HL-60 (cell line): Measurements from ENCODE around the gene UBALD1.

Experiments
- DNase-seq, 2 experiments: peaks; one replicate each; pipeline ENCODE4 v3.0.0-alpha.2; 2010 to 2020; ENCODE audit warnings: low read depth in 1 of 2, low spot score in 1 of 2
- H3K27ac ChIP-seq: fragments of 250-450 bp; sonication (Bioruptor Pico); replicated peaks from 2 replicates; pipeline ENCODE4 v1.5.1; 2020; ENCODE audit warnings: mild to moderate bottlenecking, moderate library complexity
- H3K27me3 ChIP-seq: fragments of 250-450 bp; sonication (Bioruptor Pico); 2 replicates; pipeline ENCODE4 v1.5.1; 2021; ENCODE audit warnings: mild to moderate bottlenecking, moderate library complexity; ENCODE audit not compliant: insufficient read depth, poor library complexity, severe bottlenecking
- H3K4me3 ChIP-seq: replicated peaks from 2 replicates; pipeline ENCODE4 v1.5.1; 2011; ENCODE audit warnings: mild to moderate bottlenecking, control low read depth, low read length; ENCODE audit not compliant: insufficient read depth
- CTCF ChIP-seq: IDR thresholded peaks from one replicate; pipeline ENCODE4 v1.5.1; 2011; ENCODE audit warnings: low read length, control low read depth, inconsistent platforms; ENCODE audit not compliant: insufficient read depth
- GABPA ChIP-seq: IDR thresholded peaks from 2 replicates; pipeline ENCODE4 v1.6.1; 2012; ENCODE audit warnings: low read depth
- POLR2AphosphoS5 ChIP-seq: IDR thresholded peaks from 2 replicates; pipeline ENCODE4 v1.6.1; 2012; ENCODE audit warnings: low read depth
- REST ChIP-seq: IDR thresholded peaks from 2 replicates; pipeline ENCODE4 v1.6.1; 2012; ENCODE audit warnings: low read depth; ENCODE audit not compliant: insufficient replicate concordance
- SPI1 ChIP-seq: IDR thresholded peaks from 2 replicates; pipeline ENCODE4 v1.6.1; 2012; ENCODE audit warnings: low read depth, mild to moderate bottlenecking, borderline replicate concordance

Gene UBALD1

GRCh38 chr16:4624015-4624826 is 9.5 kb upstream of the UBALD1 start, which contains the start of gene MGRN1:
Gene MGRN1, plus strand, starts transcription at chr16:4624826. Its CDS starts 135 bp downstream, at chr16:4624961.
- Histone ChIP-seq H3K4me3 (peak within 1 kb of the TSS; percentile 94), H3K27me3 (no peaks in the 10 kb centered on the region), H3K27ac (peak within 1 kb of the TSS; percentile 99)
- TF ChIP-seq SPI1 (peak; percentile 1; the same call in 1 of the 2 replicates), GABPA (no peak), POLR2AphosphoS5 (peak; percentile 59), CTCF (peak; percentile 94), REST (no peak)
- DNase-seq: peak; percentile 89 to 97

- H3K27me3 ChIP-seq: no peaks in the 10 kb centered on the region
Observed at GRCh38 chr16:4623593-4623992, 8.9 kb upstream of the UBALD1 start.

GRCh38 chr16:4618645-4619418 is 4.1 kb upstream of the UBALD1 start:
- no peak overlapping the region for H3K27ac ChIP-seq
- no peaks in the 10 kb centered on the region for H3K27me3 ChIP-seq
- no peak overlapping the region for H3K4me3 ChIP-seq
- TF ChIP-seq POLR2AphosphoS5 (no peak), SPI1 (no peak), GABPA (no peak), CTCF (no peak), REST (no peak)
- DNase-seq: no peak

More at GRCh38 chr16:4623593-4623992, 8.9 kb upstream of the UBALD1 start:
- no peak overlapping the region for H3K4me3 ChIP-seq
- peak in 1 of 2 experiments; percentile 76 for DNase-seq
- H3K27ac ChIP-seq: peak overlapping the region; percentile 99
- peak; percentile 78 for TF ChIP-seq SPI1
- TF ChIP-seq POLR2AphosphoS5: no peak

- H3K27me3 ChIP-seq: no peaks in the 10 kb centered on the region
- H3K27ac ChIP-seq: no peak overlapping the region
- TF ChIP-seq REST (no peak), CTCF (no peak), GABPA (no peak), POLR2AphosphoS5 (no peak)
- H3K4me3 ChIP-seq: no peak overlapping the region
- no peak for DNase-seq
Observed at GRCh38 chr16:4617880-4618279, 3.2 kb upstream of the UBALD1 start.
